HG03097 (cell line): ENCODE data around the gene FARSA.
"Not testable (repeated sequence)": the region's sequence is repeated elsewhere in the genome, so short reads cannot be mapped to it uniquely, and the experiment has no call there.

ENCODE experiments used
- ATAC-seq: cut with Tn5 transposase; IDR thresholded peaks from one replicate; pipeline ENCODE4 v1.9.1; 2021; ENCODE audit not compliant: unreplicated experiment, low FRiP score

FARSA gene

GRCh38 chr19:12954612-12954962 is 21.1 kb upstream of the FARSA start:
- no peak for ATAC-seq

DNA sequence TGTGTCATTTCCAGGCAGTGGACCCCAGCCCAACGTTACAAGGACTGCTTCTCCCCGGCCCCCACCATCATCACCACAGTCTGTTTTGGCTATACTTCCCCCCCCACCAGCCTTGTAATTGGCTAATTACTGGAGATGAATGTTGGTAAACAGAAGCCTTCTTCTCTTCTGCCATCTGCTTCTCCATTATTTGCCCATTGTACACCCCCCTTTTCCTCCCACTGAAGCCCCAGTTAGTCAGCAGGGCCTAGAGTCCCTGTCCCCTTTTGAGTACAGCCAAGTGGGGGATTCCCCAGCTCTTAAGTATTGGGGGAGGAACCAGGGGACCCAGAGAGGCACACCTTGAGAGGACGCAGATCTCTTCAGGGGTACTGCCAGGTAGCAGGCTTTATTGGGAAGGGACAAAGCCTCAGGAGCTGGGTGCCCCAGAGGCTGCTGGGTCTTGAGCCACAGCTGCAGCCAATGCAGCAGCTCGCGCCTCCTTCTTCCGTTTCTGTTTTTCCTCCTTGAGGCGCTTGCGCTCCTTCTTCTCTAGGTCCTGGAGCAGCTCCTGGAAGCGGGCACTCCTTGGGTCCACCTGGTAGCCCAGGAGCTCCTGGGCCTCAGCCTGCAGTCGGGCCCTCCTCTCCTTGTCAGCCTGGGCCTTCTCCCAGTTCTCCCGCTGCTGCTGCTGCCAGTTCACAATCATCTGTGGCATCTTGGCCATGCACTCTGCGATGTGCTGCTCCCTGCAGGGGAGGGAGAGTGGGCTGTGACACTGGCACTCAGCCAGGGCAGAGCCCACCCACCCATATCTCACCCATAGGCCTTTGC is 20.5 kb upstream of the FARSA start:
- ATAC-seq, result no peak

GRCh38 chr19:12953138-12953798 is 19.8 kb upstream of the FARSA start:
- no peak for ATAC-seq

DNA sequence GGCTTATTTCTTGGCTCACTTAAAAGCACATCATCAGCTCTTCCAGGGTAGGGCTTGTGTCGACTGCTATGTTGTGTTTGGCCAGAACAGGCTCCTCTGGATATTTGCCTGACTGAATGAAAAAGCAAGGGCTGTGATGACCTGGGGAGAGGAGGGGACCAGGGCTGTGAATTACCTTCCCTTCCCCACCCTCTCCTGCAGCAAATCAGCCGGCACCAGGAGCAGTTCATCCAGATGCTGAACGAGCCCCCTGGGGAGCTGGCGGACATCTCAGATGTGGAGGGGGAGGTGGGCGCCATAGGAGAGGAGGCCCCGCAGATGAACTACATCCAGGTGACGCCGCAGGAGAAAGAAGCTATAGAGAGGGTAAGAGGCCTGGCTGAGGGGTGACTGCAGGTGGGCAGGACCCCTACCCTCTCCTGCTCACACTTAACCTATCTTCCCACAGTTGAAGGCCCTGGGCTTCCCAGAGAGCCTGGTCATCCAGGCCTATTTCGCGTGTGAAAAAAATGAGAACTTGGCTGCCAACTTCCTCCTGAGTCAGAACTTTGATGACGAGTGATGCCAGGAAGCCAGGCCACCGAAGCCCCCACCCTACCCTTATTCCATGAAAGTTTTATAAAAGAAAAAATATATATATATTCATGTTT is 19.1 kb upstream of the FARSA start:
- no peak for ATAC-seq

GRCh38 chr19:12952050-12952449 is 18.5 kb upstream of the FARSA start:
- not testable (repeated sequence) for ATAC-seq

GRCh38 chr19:12949363-12950283 is 16.1 kb upstream of the FARSA start:
- no peak for ATAC-seq

GRCh38 chr19:12948612-12949362 is 15.3 kb upstream of the FARSA start:
- no peak for ATAC-seq

DNA sequence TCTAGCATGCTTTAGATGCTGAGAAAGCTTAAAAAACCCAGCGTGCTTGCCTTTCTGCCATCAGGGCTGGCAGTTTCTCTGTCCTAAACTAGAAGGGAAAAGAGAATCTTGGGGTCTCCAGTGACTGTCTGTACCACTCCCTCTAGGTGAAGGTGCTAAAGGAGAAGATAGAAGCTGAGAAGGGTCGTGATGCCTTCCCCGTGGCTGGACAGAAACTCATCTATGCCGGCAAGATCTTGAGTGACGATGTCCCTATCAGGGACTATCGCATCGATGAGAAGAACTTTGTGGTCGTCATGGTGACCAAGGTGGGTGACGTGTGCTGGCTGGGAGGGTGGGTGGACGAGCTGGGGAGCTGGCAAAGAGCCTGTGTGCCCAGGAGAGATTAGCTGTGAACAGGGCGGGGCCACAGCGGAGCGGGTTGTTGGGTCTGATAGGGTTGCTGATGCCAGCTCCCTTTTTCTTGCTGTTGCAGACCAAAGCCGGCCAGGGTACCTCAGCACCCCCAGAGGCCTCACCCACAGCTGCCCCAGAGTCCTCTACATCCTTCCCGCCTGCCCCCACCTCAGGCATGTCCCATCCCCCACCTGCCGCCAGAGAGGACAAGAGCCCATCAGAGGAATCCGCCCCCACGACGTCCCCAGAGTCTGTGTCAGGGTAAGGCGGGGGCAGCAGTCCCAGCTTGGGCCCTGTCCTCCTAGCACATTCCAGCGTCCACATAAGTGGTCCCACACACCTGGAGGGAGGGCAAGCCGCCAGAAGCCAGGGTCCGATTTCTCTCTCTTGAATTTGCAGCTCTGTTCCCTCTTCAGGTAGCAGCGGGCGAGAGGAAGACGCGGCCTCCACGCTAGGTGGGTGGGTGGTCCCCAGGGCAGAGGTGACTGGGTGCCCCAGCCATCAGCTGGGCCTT is 14.4 kb upstream of the FARSA start:
- no peak for ATAC-seq

GRCh38 chr19:12946731-12947496 is 13.4 kb upstream of the FARSA start:
- ATAC-seq, result no peak

- peak; percentile 32 for ATAC-seq
These were observed 12.7 kb upstream of the FARSA start for GRCh38 chr19:12946092-12946721.

DNA sequence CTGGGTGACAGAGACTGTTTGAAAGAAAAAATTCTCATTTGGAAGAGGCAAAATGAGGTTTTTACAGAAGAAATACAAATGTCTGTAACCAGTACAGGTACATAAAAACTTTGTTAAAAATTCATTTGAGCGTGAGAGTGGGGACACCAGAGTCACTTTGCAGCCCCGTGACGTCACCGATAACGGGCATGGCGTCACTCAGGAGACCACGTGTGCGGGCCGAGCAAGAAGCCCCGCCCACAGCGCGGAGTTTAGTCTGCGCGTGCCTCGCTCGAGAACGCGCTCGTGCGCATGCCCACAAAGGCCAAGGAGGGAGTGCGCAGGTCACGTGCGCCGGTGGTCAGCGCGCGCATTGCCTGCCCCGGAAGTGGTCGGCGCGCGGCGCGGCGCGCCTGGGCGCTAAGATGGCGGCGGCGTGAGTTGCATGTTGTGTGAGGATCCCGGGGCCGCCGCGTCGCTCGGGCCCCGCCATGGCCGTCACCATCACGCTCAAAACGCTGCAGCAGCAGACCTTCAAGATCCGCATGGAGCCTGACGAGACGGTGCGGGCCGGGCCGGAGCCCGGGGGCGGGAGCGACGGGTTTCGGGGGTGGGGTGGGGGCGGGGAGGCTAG is 12.1 kb upstream of the FARSA start, which contains the start of gene RAD23A:
Gene RAD23A (plus strand): TSS at position 384 of the 613 bp plus-strand sequence. CDS start 87 bp downstream, at position 471.
- peak; percentile 67 for ATAC-seq

DNA sequence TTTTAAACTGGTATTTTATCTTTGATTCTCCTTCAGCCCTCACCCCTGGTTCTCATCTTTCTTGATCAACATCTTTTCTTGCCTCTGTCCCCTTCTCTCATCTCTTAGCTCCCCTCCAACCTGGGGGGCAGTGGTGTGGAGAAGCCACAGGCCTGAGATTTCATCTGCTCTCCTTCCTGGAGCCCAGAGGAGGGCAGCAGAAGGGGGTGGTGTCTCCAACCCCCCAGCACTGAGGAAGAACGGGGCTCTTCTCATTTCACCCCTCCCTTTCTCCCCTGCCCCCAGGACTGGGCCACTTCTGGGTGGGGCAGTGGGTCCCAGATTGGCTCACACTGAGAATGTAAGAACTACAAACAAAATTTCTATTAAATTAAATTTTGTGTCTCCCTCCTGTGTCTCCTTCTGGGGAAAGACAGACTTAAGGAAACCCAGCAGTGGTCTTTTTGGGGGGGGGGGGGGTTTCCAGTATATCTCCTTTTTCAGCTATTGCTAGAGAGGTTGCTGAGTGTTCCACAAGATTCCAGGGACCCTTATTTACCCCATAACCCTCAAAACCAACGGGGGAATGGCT is 10.7 kb upstream of the FARSA start:
- no peak for ATAC-seq

DNA sequence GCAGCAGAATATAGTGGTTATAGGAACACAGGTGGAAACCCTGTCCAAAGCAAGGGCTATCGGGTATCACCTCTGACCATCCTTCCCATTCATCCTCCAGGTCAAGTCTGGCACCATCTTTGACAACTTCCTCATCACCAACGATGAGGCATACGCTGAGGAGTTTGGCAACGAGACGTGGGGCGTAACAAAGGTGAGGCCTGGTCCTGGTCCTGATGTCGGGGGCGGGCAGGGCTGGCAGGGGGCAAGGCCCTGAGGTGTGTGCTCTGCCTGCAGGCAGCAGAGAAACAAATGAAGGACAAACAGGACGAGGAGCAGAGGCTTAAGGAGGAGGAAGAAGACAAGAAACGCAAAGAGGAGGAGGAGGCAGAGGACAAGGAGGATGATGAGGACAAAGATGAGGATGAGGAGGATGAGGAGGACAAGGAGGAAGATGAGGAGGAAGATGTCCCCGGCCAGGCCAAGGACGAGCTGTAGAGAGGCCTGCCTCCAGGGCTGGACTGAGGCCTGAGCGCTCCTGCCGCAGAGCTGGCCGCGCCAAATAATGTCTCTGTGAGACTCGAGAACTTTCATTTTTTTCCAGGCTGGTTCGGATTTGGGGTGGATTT is 10.0 kb upstream of the FARSA start:
- ATAC-seq, result no peak

GRCh38 chr19:12940897-12941296 is 7.4 kb upstream of the FARSA start:
- no peak for ATAC-seq

GRCh38 chr19:12939975-12940423 is 6.5 kb upstream of the FARSA start:
- ATAC-seq, result no peak
